ENCODE measurements around the gene KCP. TPM values are rescaled to one million over a fixed set of nuclear protein-coding genes. Genes with fewer than 3 reads are reported as not detected.

KCP gene
- total RNA-seq, 1 experiment from 2014 or later: 2.7 TPM

DNA sequence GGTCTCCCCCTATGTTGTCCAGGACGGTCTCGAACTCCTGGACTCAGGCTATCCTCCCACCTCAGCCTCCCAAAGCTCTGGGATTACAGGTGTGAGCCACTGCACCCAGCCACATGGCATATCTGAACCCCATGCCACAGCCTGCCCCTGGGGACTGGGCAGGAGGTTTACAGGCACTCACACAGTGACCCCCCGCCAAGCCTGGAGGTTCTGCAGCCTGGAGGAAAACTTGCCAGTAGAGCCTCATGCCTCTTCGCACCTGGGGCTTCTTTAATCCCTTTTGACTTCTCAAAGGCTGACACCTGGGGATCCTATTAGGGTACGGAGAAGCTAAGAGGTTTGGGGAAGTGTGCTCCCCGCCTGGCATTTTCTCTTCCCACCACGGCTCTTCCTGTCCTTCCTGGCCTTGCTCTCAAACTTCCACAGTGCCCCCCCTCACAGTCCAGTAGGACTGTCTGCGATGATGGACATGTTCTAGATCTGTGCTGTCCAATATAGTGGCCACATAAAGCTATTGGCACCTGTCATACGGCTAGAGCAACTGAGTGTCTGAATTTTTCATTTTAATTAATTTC, 11.4 kb upstream of the KCP start:
- TF ChIP-seq, protein P1, sequence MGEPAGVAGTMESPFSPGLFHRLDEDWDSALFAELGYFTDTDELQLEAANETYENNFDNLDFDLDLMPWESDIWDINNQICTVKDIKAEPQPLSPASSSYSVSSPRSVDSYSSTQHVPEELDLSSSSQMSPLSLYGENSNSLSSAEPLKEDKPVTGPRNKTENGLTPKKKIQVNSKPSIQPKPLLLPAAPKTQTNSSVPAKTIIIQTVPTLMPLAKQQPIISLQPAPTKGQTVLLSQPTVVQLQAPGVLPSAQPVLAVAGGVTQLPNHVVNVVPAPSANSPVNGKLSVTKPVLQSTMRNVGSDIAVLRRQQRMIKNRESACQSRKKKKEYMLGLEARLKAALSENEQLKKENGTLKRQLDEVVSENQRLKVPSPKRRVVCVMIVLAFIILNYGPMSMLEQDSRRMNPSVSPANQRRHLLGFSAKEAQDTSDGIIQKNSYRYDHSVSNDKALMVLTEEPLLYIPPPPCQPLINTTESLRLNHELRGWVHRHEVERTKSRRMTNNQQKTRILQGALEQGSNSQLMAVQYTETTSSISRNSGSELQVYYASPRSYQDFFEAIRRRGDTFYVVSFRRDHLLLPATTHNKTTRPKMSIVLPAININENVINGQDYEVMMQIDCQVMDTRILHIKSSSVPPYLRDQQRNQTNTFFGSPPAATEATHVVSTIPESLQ (CRISPR knock-in tag; IDR thresholded peaks at IDR 0.05): no peak
- TF ChIP-seq ZNF423 (CRISPR knock-in tag; IDR thresholded peaks at IDR 0.05): peak; percentile 55
- Mint-ChIP-seq H3K9me3 (no peaks in the 10 kb centered on the region), H3K4me3 (no peak overlapping the region), H3K36me3 (no peaks in the 10 kb centered on the region), H3K27me3 (ENCODE audit: low read depth) (peaks cover 32% of the 10 kb centered on the region), H3K27ac (no peak overlapping the region), H3K4me1 (peaks cover 12% of the 10 kb centered on the region)
- DNase-seq (ENCODE audit: low spot score): no peak
- POLR2A ChIA-PET: no interaction called here
- no peak for ATAC-seq
- CTCF ChIA-PET: interaction anchor here (0.8 to 2.9 kb wide), 6 partner anchors 12 to 169 kb away, joined by 3 to 16 read pairs (median 6); partner anchors contain the start of gene KCP

DNA sequence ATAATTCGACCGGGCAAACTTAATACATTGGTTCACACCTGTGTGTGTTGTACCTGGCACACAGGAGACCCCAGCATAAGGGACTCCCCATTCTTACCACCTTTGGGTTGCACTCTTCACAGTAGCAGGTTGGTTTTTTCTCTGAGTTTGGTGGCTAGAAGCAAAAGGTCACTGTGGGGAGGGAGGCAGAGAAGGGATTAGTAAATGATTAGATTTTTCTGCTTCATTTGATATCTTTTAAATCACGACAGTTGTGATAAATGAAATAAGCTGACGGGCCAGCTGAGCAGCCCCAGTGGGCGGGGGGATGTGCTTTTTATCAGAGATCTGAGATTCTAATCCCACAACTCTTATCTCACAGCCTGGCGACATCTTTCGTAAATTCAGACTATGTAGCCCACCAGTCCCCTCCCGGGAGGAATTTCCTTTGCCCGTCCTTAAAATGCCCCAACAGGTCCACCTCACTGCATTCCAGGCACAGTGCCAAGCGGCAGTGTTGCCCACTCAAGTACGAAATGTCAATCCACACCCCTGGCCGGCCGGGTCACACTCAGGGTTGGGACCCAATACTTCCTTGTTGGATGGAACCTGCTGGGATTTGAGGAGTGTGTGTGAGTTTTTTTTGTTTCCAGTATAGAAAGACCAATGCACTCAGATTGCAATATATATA, 10.5 kb upstream of the KCP start:
- DNase-seq (ENCODE audit: low spot score) (no peak), ATAC-seq (no peak)
- Mint-ChIP-seq H3K4me1 (peaks cover 12% of the 10 kb centered on the region), H3K4me3 (no peak overlapping the region), H3K9me3 (no peaks in the 10 kb centered on the region), H3K27ac (no peak overlapping the region), H3K27me3 (ENCODE audit: low read depth) (peaks cover 41% of the 10 kb centered on the region), H3K36me3 (no peaks in the 10 kb centered on the region)
- CTCF ChIA-PET: interaction anchor here (0.7 to 2.0 kb wide), 6 partner anchors 9 to 243 kb away, joined by 3 to 15 read pairs (median 4); no protein-coding TSS in a partner anchor
- TF ChIP-seq GTF2I (CRISPR knock-in tag; conservative IDR thresholded peaks at IDR 0.05) (no peak), SMAD4 (CRISPR knock-in tag; IDR thresholded peaks at IDR 0.05) (no peak), NFE2L1 (CRISPR knock-in tag; IDR thresholded peaks at IDR 0.05) (no peak)
- POLR2A ChIA-PET: no interaction called here

DNA sequence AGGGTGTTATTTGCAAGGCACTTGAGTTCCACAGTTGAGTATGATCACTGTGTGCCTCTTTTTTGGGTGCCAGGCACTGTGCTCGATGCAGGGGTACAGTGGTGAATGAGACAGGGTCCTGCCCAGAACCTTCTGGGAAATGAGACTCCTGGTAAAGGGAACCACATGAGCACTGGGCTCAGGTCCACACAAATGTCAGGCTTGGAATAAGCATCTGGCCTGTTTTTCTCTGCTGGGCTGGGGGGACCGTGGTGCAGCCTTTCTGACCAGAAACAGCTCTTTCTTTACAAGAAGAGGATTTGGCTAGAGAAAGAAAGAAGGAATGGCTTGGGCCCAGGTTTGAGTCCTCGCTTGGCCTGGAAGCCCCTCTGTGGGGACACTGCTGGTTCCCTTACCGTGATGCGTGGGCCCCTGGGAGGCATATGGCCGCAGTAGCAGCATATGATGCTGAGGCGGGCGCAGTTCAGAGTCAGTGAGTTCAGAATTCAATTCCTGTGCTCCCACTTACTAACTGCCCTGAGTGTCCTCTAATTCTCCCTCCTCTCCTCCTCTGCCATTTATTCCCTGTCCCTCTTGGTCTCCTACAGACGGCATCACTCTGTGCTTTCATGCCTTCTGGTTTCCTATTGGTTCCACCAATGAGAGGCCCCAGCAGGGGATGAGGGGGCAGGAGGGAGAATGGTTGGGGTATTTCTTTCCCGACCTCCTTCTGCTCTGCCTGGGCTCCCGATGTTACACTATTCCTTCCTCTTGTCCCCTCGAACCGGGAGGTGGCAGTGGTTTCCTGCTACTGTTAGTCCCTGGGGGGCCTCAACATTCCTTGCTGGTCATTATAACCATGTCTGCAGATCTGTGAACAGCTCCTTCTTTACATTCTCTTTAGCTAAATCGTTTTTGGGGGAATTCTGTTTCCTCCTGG, 9.6 kb upstream of the KCP start:
- Mint-ChIP-seq H3K4me3 (no peak overlapping the region), H3K27ac (no peak overlapping the region), H3K27me3 (ENCODE audit: low read depth) (peaks cover 49% of the 10 kb centered on the region), H3K4me1 (peaks cover 15% of the 10 kb centered on the region), H3K9me3 (no peaks in the 10 kb centered on the region), H3K36me3 (no peaks in the 10 kb centered on the region)
- DNase-seq (ENCODE audit: low spot score) (no peak), ATAC-seq (peak; percentile 60)
- ChIA-PET CTCF (interaction anchor here (0.7 to 1.4 kb wide), 5 partner anchors 9 to 244 kb away, joined by 3 to 4 read pairs (median 4); no protein-coding TSS in a partner anchor), POLR2A (no interaction called here)
- TF ChIP-seq ZNF423 (CRISPR knock-in tag; IDR thresholded peaks at IDR 0.05) (0 out of 2 replicates have a peak, but pooled peaks have one; percentile 4), EMX1 (CRISPR knock-in tag; IDR thresholded peaks at IDR 0.05) (no peak)

DNA sequence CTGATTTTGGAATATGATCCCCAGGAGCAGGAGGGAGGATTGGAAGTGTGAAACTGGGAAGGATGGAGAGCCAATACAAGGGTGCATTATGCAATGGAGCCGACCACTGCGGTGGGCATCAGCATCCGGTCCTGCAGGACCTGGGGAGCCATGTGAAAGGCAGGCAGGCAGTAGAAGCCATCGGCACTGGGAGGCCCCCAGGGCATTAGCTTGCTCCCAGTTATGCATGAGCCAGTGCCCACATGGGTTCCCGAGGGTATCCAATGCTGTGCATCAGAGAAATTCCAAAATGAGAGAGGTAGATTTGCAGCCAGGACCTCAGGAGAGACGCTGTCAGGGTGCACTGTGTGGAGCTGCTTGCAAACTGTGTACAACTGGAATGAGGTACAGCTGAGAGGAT, 8.7 kb upstream of the KCP start:
- POLR2A ChIA-PET: no interaction called here
- Mint-ChIP-seq H3K27ac (no peak overlapping the region), H3K27me3 (ENCODE audit: low read depth) (peaks cover 56% of the 10 kb centered on the region), H3K36me3 (no peaks in the 10 kb centered on the region), H3K9me3 (no peaks in the 10 kb centered on the region), H3K4me1 (peaks cover 18% of the 10 kb centered on the region), H3K4me3 (no peak overlapping the region)
- ATAC-seq (no peak), DNase-seq (ENCODE audit: low spot score) (no peak)
- CTCF ChIA-PET: no interaction called here
- TF ChIP-seq, protein P2, sequence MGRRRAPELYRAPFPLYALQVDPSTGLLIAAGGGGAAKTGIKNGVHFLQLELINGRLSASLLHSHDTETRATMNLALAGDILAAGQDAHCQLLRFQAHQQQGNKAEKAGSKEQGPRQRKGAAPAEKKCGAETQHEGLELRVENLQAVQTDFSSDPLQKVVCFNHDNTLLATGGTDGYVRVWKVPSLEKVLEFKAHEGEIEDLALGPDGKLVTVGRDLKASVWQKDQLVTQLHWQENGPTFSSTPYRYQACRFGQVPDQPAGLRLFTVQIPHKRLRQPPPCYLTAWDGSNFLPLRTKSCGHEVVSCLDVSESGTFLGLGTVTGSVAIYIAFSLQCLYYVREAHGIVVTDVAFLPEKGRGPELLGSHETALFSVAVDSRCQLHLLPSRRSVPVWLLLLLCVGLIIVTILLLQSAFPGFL (CRISPR knock-in tag; IDR thresholded peaks at IDR 0.05; ENCODE audit: borderline replicate concordance): no peak
- TF ChIP-seq, protein P3, sequence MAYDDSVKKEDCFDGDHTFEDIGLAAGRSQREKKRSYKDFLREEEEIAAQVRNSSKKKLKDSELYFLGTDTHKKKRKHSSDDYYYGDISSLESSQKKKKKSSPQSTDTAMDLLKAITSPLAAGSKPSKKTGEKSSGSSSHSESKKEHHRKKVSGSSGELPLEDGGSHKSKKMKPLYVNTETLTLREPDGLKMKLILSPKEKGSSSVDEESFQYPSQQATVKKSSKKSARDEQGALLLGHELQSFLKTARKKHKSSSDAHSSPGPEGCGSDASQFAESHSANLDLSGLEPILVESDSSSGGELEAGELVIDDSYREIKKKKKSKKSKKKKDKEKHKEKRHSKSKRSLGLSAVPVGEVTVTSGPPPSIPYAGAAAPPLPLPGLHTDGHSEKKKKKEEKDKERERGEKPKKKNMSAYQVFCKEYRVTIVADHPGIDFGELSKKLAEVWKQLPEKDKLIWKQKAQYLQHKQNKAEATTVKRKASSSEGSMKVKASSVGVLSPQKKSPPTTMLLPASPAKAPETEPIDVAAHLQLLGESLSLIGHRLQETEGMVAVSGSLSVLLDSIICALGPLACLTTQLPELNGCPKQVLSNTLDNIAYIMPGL (CRISPR knock-in tag; IDR thresholded peaks at IDR 0.05): no peak
- TF ChIP-seq PRRX2 (CRISPR knock-in tag; IDR thresholded peaks at IDR 0.05) (no peak), ATF1 (CRISPR knock-in tag; IDR thresholded peaks at IDR 0.05) (no peak), ZNF396 (CRISPR knock-in tag; IDR thresholded peaks at IDR 0.05; ENCODE audit: borderline replicate concordance) (no peak), NFYB (CRISPR knock-in tag; conservative IDR thresholded peaks at IDR 0.05; ENCODE audit: low read depth) (no peak)
- TF ChIP-seq, protein P4, sequence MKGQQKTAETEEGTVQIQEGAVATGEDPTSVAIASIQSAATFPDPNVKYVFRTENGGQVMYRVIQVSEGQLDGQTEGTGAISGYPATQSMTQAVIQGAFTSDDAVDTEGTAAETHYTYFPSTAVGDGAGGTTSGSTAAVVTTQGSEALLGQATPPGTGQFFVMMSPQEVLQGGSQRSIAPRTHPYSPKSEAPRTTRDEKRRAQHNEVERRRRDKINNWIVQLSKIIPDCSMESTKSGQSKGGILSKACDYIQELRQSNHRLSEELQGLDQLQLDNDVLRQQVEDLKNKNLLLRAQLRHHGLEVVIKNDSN (CRISPR knock-in tag; IDR thresholded peaks at IDR 0.05): no peak
